Activated T-cell treated with anti-CD3 and anti-CD28 coated beads for 1 hour (primary cell): ENCODE results near the gene NAGK.
"Not testable (repeated sequence)": the region's sequence is repeated elsewhere in the genome, so short reads cannot be mapped to it uniquely, and the experiment has no call there.

Experiments
- DNase-seq: peaks from one replicate; pipeline ENCODE4 v3.0.0-alpha.2; 2020; ENCODE audit warnings: low read depth

Gene NAGK

DNA sequence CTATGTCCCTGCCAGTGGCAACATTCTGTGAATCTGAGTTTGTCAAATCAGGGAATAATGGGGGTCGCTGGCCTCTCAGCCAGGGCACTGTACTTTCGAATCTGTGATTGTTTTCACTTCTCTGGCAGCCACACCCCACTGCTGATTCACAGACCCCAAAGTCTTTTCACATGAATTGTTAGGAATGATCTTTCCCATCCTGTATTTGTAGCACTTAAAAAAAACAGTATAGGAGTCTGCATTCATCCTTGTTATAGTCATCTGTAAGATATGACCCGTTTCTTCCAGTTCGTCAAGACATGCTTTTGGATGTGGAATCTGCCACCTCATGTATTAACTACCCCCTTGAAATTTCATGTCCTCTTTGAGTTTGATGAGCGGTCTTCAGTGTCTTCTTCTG, 928 bp downstream of the NAGK start:
- no peak for DNase-seq

DNA sequence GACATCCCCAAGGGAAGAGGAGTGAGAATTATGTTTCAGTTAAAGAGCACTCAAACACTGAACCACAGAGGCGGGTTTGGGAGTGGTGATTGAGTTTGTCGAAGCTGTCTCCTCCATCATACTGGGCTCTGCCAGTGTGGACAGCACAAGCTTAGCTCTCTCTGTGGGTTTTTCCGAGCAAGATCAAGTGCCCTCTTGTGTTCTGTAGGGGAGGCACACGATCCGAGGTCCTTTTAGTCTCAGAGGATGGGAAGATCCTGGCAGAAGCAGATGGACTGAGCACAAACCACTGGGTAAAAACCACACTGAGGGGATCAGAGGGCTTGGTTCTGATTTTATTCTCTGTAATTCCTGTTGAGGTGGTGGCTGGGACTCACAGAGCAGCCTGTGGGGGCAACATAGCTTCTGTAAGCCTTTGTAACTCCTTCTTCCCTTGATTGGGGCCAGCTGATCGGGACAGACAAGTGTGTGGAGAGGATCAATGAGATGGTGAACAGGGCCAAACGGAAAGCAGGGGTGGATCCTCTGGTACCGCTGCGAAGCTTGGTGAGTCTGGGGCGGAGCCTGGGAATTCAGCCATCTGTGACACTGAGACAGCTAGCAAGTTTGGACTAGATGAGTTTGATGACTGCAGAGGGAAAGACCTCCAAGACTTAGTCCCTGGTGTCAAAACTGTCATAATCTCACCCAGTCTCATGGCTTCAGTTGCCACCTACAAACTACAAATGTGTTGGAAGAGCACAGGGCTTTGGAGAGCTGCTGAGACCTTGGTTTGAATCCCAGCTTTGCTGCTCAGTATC, 2.0 kb downstream of the NAGK start:
- DNase-seq: no peak

DNA sequence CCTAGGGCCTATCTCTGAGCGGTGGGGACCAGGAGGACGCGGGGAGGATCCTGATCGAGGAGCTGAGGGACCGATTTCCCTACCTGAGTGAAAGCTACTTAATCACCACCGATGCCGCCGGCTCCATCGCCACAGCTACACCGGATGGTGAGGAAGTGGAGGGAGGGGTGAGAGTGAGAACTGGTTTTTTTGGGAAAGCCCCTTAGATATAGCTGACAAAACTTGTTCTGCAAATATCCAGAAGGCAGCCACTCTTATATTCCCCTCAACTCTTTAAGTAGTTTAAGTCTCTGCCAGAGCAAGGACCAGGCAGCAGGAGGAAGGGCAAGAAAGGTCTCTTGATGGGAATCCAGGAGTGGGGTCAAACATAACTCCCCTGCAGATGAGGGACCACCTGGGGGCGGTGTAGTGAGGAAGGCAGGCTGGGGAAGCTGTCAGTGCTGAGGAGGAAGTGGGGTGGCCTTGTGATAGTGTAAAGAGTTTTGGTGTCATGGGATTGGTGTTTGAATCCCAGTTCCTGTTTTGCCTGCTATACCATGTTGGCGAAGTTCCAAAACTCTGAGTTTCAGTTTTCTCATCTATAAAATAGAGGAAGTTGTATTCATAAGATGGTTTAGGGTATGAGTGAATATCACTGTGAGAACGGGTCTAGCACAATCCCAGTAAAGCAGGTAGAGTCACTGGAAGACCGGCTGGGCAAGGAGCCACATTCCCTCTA, 3.4 kb downstream of the NAGK start:
- DNase-seq: peak; percentile 35

DNA sequence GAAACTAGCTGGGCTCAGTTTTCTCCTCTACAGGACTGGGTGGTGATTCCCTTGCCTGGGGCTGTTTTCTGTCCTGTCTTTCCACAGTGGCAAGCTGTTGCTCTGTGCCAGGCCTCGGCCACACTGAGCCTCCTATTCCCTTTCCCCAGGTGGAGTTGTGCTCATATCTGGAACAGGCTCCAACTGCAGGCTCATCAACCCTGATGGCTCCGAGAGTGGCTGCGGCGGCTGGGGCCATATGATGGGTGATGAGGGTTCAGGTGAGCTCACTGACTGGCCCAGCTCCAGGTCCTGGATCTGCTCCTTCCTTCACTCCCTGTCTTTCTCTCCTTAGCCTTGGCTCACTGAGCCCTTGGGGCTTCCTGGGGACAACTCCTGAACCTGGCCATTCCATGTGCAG, 4.0 kb downstream of the NAGK start:
- DNase-seq: no peak

DNA sequence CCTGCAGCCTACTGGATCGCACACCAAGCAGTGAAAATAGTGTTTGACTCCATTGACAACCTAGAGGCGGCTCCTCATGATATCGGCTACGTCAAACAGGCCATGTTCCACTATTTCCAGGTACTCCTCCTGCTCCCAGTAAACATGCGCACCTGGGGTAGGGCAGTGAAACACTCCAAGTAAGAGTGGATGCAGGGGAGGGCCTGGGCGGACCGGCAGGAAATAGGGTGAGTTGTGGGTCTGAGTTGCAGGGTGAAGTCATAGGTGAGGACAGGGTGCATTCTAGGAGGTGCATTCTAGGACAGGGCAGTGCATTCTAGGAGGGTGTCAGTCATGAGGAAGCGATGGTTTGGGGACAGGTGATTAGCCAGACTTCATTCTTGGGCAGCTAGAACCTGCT, 5.0 kb downstream of the NAGK start:
- DNase-seq: no peak

DNA sequence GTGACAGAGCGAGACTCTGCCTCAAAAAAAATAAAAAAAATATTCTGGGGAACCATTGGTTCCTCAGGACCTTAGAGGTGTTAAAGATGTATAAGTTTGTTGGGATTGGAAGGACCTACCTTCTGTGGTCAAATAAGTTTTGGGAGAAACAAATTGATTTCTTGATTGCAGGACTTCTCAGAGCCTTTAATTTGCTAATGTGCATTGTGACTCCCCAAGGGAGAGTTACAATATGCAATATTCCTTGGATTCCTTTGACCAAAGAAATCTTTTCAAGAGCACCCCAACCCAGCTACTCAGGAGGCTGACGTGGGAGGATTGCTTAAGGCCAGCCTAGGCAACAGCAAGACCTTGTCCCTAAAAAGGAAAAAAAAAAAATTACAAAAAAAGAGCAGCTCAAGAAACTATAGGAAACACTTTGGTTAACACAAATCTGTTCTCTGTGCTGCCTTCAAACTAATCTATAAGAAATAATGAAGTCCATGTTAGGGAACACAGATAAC, 6.5 kb downstream of the NAGK start:
- DNase-seq: no peak

DNA sequence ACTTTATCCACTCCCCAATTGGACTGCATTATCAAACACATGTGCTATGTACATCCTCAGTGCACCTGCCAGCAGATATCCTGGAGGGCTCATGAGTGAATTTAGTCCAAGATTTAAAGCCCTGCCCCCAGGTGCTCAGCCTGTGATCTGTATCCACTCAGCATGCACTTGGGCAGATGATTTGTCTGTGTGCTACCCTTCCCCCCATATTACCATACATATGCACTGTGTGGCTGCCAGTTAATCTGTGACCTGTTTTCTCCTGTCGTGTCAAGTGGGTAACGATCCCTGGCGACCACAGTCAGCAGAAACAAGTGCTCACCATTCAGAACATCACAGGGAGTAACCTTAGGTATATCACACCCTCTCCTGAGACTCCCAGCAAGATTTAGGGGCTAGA, 10.2 kb downstream of the NAGK start:
- DNase-seq: no peak

DNA sequence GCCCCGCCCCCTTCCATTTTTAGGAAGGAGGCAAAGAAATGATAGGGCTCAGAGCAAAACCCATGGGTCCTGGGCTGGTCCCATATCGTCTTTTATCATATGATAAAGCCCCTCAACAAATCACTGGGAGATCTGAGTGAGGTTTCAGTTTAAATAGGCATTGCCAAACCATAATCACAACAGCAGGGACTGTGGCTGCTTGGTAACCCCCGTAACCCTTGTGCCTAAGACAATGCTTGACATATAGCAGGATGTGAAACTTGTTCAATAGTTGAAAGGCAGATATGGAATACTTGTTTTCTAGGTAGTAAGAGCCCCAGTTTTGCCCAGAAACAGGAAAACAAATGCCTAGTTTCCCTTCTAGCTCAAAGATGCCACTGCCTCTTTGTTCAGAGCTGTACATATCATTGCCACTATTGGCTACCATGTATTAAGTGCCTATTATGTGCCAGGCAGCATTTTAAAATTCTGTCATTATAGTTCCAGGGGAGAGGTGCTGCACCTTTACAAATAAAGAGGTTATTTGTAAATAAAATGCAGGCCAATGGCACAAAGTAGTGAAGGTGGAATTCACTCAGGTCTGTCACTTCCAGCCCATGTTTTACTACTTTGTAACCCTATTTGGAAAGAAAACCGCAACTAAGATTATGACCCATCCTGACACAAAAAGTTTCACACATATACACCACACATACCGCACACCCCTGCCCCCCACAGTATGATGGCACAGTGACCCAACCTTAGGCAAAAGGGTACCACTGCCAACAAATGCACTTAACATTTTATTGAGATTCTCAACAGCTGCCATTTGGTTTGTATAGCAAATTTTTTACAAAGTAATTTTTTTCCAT, 14.2 kb downstream of the NAGK start:
- no peak for DNase-seq

DNA sequence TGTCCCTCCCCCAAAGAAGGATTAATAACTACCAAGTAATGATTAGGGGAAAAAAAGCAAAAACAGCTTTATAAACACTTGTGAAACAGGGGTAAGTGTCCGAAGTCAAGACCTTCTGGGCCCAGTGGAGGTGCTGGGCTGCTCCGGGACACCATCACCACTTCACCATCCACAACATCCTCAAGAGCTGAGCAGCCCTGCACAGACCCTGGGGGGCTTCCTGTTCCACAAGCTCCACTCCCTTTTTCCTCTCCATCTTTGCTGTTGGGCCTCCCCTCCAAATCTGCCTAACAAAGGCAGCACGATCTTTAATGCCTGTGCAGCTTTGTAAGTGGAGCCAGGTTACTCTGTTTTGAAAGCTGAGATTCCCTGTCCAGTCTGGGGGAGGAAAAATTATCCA, 14.8 kb downstream of the NAGK start:
- not testable (repeated sequence) for DNase-seq

DNA sequence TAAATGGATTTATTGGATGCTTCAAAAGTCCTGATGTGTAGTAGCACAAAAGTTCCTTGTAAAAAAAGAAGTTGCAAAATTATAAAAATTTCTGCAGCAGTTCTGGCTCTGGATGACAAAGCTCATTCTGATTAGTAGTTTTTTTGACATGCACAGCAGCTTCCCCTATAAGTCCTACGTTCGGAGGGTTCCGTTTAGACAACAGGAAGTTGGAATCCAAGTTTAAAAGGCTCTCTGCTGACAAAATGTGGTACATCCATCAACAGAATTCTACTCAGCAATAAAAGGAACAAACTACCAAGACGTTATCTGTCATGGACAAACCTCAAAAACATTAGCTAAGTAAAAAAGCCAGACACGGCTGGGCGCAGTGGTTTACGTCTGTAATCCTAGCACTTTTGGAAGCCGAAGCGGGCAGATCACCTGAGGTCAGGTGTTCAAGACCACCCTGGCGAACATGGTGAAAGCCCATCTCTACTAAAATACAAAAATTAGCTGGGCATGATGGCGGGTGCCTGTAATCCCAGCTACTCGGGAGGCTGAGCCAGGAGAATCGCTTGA, 15.4 kb downstream of the NAGK start:
- DNase-seq: not testable (repeated sequence)

DNA sequence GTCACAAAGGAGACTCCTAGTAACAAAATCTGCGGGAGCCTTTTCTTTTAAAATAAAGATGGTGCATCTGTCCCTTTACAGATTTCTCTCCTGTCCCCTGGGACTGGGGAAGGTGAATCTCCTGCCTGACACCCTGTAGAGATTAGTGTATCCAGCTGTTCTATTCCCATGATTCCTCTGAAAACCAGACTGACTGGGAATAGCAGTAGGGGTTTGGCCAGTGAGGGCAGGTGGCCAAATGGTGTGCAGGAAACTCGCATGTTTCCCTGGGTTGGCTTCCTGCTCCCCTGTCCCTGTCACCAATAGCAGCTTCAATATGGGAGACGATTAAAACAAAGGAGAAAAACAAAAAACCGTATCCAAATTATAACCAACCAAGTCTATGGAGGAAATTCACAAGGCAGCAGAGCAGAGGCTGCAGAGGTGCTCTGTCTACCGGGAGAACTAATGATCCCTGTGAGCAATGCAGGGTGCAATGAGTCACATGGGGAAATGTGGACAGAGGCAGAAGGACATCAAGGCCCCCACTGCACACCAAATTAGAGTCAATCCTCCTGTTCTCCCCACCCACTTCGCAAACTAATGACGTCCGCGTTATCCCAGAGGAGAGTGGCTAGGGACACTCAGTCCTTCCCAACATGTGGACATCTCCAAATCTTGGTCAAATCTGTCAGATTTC, 17.0 kb downstream of the NAGK start:
- DNase-seq: not testable (repeated sequence)

DNA sequence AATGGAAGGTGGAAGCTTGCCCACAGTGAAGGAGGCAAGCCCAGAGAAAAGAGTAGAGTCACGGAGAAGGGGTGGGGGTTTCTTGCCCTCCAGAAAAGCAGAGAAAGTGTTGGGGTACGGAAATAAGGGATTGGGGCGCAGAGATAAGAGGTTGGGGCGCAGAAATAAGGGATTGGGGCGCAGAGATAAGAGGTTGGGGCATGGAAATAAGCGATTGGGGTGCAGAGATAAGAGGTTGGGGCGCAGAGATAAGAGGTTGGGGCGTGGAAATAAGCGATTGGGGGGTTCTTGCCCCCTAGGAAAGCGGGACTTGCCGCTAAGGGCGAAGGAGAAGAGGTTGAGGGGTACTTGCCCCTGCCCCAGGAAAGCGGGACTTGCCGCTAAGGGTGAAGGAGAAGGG, 21.0 kb downstream of the NAGK start:
- not testable (repeated sequence) for DNase-seq

DNA sequence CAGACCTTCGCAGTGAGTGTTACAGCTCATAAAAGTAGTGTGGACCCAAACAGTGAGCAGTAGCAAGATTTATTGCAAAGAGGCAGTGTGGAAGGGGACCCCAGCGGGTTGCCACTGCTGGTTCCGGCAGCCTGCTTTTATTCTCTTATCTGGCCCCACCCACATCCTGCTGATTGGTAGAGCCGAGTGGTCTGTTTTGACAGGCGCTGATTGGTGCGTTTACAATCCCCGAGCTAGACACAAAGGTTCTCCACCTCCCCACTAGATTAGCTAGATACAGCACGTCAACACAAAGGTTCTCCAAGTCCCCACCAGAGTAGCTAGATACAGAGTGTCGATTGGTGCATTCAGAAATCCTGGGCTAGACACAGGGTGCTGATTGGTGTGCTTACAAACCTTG, 23.4 kb downstream of the NAGK start:
- DNase-seq: not testable (repeated sequence)

DNA sequence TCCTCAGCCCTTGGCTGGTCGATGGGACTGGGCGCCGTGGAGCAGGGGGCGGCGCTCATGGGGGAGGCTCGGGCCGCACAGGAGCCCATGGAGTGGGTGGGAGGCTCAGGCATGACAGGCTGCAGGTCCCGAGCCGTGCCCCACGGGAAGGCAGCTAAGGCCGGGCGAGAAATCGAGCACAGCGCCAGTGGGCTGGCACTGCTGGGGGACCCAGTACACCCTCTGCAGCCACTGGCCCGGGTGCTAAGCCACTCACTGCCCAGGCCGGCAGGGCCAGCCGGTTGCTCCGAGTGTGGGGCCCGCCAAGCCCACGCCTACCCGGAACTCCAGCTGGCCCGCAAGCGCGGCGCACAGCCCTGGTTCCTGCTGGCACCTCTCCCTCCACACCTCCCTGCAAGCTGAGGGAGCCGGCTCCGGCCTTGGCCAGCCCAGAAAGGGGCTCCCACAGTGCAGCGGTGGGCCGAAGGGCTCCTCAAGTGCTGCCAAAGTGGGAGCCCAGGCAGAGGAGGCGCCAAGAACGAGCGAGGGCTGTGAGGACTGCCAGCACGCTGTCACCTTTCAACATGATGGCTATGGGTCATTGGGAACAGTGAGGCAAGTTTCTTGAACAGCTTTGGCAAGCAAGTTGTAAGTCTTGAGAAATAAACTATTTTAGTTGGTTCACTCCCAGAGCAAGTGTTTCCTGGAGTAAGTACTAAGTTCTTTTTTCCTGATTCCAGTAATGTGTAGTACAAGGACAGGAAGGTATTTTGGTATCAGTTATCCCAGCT, 24.2 kb downstream of the NAGK start:
- not testable (repeated sequence) for DNase-seq

DNA sequence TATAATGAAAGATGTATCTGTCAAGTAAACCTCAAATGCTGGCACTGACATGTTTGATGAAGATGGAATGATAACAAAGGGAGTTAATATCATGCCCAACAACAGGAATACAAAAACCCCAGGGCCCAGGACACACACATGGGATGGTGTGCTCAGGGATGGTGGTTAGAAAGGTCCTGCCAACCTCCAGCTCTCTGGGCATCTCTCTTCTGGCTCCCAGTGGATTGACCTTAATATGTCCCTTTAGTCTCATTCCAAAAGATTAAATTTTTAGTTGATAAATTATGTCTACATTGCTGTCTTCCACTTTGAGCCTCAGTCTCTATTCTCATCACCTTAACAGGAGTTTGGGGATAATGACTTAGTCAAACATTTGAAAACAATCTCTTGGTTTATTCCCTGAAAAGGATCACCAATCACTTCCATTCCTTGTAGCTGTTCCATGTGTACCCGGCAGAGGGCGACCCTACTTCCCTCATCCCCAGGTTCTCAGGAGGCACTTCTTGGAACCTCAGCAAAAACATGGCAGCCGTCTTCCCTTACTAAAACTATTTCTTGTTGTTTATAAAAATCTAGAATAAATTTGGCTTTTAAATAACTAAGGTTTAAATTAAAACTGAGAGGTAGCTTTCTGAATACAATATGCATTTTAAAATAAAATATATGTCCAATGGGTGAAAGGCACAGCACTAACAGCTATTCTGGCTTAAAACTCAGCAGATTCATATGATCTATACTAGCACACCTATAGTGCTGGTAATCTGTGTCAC, 31.9 kb downstream of the NAGK start:
- peak; percentile 20 for DNase-seq

DNA sequence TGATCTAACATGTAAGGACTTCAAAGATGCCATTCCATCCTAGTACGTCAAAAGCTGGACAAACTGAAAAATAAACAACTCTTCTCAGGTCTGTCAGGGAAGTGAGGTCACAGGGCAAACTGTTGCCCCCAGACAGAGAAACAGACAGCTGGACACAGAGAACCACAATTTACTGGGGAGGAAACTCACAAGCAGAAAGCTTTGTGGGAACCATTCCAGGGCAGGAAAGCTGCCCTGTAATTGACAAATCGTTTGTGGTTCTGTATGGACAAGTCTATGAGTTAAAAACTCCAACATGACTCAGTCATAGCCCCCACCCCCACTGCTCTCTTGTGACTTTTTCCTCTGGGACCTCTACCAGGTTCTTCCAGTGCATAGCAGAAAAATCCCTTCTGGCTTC, 33.2 kb downstream of the NAGK start:
- no peak for DNase-seq

DNA sequence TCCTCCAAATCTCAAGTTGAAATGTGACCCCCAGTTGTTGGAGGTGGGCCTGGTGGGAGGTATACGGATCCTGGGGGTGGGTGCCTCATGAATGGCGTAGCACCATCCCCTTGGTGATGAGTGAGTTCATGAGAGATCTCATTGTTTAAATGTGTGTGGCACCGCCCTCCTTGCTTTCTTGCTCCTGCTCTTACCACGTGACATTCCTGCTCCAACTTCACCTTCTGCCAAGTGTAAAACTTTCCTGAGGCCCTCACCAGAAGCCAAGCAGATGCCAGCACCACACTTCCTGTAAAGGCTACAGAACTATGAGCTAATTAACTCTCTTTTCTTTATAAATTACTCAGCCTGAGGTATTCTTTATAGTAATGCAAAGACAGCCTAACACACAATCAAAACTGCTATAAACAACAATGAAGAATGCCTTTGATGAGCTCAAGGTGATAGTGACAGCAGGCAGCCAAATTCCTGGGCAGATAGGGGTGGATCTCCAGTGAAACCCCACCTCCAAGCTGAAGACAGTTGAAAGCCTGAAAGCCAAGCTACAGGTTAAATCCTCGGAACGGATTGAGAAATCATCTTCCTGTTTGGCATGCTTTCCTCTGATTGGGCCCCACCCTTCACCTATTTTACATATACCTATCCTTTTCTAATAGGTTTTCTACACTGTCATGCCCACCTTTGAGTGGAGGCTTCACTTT, 34.7 kb downstream of the NAGK start:
- DNase-seq: no peak

DNA sequence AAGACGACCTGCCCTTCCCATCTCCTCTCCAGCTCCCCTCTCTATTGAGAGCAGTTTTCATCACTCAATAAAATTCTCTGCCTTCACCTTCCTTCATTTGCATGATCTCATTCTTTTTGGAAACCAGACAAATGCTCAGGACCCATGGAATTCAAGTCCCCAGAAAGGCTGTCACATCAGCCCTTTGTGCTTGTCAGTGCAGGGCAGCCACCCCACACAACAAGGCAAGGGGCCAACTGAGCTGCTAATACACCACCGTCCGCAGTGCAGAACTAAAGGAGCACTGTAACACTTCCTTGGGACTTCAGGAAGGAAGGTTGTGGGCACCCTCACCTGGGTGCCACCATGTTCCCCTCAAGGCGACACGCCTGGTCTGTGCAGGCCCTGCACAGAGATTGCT, 35.4 kb downstream of the NAGK start:
- DNase-seq: no peak

DNA sequence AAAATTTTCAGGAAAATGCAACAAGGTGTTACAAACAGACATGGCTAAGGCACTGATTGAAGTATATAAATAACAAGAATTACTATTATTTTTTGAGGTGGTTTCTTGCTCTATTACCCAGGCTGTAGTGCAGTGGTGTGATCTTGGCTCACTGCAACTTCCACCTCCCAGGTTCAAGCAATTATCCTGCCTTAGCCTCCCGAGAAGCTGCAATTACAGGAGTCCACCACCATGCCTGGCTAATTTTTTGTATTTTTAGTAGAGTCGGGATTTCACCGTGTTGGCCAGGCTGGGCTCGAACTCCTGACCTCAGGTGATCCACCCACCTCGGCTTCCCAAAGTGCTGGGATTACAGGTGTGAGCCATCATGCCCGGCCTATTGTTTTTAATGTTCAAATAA, 38.0 kb downstream of the NAGK start:
- not testable (repeated sequence) for DNase-seq
